NCI-H510A treated with DMSO at 0.1 percent for 48 hours (cell line): ENCODE data around the gene HK1.

Experiments
- DNase-seq: peaks from one replicate; lab custom pipeline; 2025; lab: John Stamatoyannopoulos, UW

The HK1 gene

GRCh38 chr10:69404786-69405185 lies 126.5 kb downstream of the HK1 start:
- no peak for DNase-seq

- no peak for DNase-seq
Measured at GRCh38 chr10:69405221-69405620, 126.9 kb downstream of the HK1 start.

DNA sequence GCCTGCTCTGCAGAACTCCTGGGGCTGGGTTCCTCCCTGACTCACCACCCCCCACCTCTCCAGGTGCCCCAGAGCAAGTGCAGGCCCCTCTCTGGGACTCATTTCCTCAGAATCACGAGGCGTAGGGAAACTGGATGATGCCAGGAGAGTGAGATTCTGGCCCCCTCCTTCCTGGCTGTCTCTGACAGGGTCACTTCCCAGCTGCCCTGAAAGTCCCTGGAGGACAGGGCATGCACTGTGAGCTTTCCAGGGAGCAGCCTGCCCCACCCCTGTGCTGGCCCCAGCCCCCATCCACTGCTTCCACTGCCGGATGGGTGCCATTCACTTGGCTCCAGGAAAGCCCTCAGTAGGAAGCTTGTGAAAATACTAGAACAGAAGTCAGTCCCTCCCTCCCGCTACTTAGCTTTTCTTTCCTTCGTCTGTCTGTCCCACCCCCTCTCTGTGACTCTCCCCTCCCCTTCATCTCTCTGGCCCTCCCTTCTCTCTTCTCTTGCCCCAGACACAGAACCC lies 128.1 kb downstream of the HK1 start:
- DNase-seq = no peak

- DNase-seq = no peak
Measured at GRCh38 chr10:69406816-69407580, 128.7 kb downstream of the HK1 start.

GRCh38 chr10:69407621-69408301 lies 129.5 kb downstream of the HK1 start:
- DNase-seq = no peak

DNA sequence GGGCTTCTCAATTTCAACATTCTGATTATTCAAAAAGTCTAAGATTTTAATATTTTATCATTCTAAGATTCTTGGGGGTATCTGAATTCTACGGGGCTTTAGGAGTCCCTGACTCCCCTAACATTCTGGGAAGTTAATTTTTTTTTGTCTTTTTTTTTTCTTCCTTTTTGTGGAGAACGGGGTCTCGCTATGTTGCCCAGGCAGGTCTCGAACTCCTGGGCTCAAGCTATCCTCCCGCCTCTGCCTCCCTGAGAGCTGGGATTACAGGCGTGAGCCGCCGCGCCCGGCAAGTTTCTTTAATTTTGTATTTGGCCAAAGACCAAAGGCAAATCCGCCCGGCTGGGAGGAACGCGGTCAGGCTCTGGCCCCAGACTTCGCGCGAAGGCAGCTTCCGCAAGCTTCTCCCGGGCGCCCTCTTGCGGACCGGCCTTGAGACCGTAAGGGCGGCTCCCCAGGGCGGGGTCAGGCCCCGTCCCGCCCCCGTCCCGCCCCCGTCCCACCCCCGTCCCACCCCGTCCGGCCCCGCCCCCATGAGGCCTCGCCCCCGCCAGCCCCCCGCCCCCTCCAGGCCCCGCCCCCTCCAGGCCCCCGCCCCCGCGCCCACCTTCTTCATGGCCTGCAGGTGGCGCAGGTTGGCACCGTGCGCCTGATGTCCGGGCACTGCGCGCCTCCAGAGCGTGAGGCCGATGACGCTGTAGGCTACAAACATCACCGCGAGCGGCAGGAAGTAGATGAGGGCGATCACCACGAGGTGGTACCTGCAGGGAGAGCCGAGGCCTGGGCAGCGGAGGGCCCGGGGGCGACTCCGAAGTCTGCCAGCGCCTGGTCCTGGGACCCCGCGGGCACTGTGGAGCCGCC lies 130.3 kb downstream of the HK1 start:
- DNase-seq = peak; percentile 89

DNA sequence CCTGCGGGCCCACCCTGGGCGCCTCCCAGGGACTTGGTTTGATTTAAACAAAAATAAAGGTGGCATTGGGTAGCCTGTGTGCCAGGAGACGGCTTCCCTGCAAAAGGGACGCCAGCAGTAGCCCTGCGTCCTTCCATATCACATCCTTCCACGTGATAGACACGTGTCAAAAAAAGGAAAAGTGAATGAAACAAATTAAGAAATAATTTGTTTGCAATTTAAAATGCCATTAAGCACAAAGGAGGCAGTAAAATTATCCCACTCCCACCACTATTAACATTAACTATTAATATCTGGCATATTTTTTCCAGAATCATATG lies 130.8 kb downstream of the HK1 start:
- DNase-seq = no peak

DNA sequence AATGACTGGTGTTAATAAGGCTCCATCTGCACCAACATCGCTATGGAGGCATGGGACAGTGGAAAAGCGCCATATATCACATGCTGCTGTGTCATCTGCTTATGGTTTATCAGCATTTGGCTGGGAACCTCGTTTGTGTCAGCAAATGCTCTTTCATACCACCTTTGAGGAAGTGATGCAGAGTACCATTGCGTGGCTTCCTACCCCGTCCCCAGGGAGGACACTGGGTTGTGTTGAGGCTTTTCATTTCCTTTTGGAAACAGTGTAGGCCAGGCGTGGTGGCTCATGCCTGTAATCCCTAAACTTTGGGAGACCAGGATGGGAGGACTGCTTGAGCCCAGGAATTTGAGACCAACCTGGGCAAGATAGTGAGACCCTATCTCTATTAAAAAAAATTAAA lies 131.7 kb downstream of the HK1 start:
- DNase-seq = no peak

DNA sequence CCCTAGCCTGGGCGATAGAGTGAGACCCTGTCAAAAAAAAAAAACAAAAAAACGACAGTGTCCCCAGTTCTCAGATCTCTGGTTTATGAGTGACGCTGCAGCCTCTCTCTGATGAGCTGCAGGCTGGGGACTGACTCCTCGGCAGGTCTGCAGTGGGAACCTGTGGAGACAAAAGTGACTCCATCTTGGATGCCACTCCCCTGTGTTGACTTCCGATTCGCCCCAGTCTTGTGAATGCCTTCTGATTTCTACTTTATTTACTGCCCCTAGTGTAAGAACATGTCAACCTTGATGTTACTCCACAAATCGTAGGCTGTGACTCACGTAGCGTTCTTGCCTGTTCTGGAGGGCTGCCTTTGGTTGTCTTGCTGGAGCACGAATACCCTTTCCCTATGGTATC lies 132.2 kb downstream of the HK1 start:
- DNase-seq = no peak

DNA sequence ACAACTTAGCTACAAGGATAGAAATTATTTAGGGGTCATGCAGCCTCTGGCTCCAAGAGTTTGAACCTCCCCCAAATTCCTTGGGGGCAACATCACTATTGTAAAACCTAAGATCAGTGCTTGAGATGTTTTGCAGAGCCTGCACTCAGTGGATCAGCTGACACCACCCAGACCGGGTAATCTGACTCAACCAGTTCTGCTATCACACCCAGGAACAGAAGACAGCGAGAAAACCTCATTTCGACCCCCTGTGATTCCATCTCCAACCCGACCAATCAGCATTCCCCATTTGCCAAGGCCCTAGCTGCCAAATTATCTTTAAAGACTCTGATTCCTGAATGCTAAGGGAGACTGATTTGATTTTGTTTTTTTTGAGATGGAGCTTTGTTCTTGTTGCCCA lies 133.2 kb downstream of the HK1 start:
- DNase-seq = no peak

DNA sequence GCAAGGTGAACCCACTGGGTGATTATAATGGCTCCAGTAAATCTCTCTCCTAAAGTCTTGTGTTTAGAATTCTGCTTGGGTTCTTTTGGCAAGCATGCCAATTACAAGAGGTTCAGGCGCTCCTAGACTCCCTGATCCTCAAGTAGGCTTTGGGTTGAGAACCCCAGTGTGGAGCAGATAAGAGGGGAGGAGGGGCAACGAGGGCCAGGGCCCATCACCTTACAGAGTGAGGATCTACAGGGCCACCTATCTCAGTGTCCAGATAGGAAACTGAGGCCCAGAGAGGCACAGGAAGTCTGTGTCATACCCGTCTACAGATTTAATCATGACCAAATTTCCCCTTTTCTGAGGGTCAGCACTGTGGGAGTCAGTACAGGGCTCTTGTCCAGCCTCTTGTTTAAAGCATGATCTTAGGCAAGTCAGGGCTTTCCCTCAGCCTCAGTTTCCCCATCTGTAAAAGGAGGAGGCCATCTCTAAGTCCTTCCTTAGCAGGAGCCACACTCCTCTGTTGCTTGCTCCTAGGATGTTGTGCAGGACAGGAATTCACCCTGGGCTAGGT lies 134.0 kb downstream of the HK1 start:
- no peak for DNase-seq

DNA sequence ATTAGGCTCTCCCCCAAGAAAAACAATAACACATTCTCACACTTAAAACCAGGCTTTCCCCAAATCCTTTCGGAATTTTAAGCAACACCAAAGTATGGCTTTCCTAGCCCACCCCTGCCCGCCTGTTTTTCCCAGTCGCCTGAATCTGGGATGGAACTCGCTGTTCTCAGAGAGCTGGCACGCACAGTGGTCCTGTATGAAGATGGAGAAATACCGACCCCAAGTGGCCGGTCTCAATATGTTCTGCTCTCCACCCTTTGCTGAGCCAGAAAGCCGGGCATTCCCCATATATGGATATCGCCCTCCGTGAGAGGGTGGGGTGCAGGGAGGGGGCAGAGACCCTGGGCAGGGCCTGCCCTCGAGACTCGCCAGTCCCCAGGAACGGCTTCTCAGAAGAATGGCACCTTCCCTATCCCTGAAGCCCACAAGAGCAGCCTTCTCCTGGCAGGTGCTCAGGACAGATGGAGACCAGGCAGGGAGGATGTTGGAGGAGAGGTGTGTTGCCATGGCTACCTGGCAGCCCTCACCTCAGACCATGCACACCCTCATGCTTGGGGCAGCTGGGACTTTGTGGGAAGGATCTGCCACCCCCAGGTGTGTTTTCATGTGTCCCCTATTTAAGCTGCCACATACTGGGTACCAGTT lies 135.0 kb downstream of the HK1 start:
- DNase-seq = peak; percentile 23

- DNase-seq = no peak
Measured at GRCh38 chr10:69414036-69415018, 136.0 kb downstream of the HK1 start.

- DNase-seq = no peak
Measured at GRCh38 chr10:69415049-69415448, 136.8 kb downstream of the HK1 start.

- no peak for DNase-seq
Measured at GRCh38 chr10:69415951-69416350, 137.7 kb downstream of the HK1 start.

GRCh38 chr10:69416695-69417094 lies 138.4 kb downstream of the HK1 start, which contains the start of gene TACR2:
Gene TACR2, minus strand, starts transcription at chr10:69416918. Its CDS starts 595 bp downstream, at chr10:69416323.
- DNase-seq = no peak

DNA sequence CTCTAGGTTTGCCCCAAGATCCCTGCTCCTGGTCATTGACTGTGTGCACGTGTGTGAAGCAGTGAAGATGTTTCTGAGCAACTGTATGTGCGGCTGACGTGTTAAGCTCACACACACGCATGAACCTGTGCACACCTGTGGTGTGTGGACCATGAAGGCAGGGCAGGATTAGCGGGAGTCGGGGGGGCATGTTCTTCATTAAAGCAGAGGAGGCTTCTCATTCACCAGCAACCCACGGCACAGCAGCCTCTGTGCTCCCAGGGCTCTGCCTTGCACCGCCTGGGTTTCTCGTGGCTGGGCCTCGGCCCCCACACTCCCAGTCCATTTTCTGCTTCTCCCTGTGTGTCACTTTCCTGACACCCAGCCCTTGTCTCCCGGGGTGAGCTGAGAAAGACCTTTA lies 139.2 kb downstream of the HK1 start:
- DNase-seq = no peak

DNA sequence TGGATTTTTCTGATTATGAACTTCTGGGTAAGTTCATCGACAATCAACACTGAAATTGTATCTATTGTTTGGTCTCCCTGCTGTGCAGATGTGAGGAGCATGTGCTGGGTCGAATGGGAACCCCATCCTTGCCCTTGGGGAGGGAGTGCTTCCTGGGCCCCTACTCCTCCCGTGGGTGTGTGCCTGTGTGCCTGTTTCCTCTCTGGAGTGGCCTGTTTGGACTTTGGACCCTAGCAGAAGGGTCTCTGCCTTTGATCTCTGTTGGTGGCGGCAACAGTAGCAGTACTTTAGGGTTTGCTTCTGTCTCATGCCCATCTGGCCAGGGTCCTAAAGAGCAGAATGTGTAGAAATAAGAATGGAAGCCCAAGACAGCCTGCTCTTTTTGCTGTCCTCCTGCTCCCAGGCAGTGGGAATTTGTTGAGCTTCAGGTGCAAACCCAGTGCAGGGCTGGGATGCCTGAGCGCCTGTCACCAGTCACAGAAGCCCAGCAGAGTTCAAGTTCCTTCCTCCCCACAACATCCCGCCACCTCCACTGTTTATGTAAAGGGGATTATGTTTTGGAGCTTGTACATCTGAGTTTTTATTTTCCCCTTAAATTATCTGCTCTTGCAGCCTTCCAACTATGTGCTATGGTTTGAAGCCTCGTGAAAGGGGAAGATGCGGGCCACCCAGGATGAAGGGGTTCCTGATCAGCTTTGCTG lies 139.9 kb downstream of the HK1 start:
- no peak for DNase-seq

GRCh38 chr10:69419096-69419743 lies 140.9 kb downstream of the HK1 start:
- no peak for DNase-seq
